HuH-7.5 (cell line): ENCODE data around the gene FER.
"Not testable (repeated sequence)": the region's sequence is repeated elsewhere in the genome, so short reads cannot be mapped to it uniquely, and the experiment has no call there.

Source experiments
- DNase-seq: peaks from one replicate; pipeline ENCODE4 v3.0.0; 2011; ENCODE audit warnings: low spot score

The FER gene

GRCh38 chr5:108747774-108748400, at the start of gene FER:
Gene FER, plus strand, starts transcription at chr5:108747897. Its CDS starts 50,286 bp downstream, at chr5:108798183.
- DNase-seq: no peak

- DNase-seq: not testable (repeated sequence)
These were observed 47.3 kb upstream of the FER start for GRCh38 chr5:108700388-108700787.

GRCh38 chr5:108700930-108701329, 46.8 kb upstream of the FER start:
- DNase-seq: no peak

- DNase-seq: no peak
These were observed 45.2 kb upstream of the FER start for GRCh38 chr5:108702546-108702945.

GRCh38 chr5:108703313-108703712, 44.4 kb upstream of the FER start:
- DNase-seq: no peak

GRCh38 chr5:108707141-108707540, 40.6 kb upstream of the FER start:
- no peak for DNase-seq

- DNase-seq: no peak
These were observed 35.8 kb upstream of the FER start for GRCh38 chr5:108711898-108712297.

GRCh38 chr5:108715408-108715807, 32.3 kb upstream of the FER start:
- no peak for DNase-seq

GRCh38 chr5:108720391-108720790, 27.3 kb upstream of the FER start:
- no peak for DNase-seq

- DNase-seq: no peak
These were observed 21.1 kb upstream of the FER start for GRCh38 chr5:108726446-108727235.

- no peak for DNase-seq
These were observed 20.5 kb upstream of the FER start for GRCh38 chr5:108727236-108727650.

GRCh38 chr5:108727651-108728565, 19.8 kb upstream of the FER start:
- DNase-seq: peak; percentile 65

GRCh38 chr5:108728566-108729241, 19.0 kb upstream of the FER start:
- no peak for DNase-seq

- no peak for DNase-seq
These were observed 18.5 kb upstream of the FER start for GRCh38 chr5:108729242-108729615.

- DNase-seq: no peak
These were observed 16.9 kb upstream of the FER start for GRCh38 chr5:108730617-108731340.

GRCh38 chr5:108735790-108736189, 11.9 kb upstream of the FER start:
- DNase-seq: no peak

GRCh38 chr5:108736855-108737254, 10.8 kb upstream of the FER start:
- no peak for DNase-seq

- no peak for DNase-seq
These were observed 8.3 kb upstream of the FER start for GRCh38 chr5:108739376-108739775.

- DNase-seq: no peak
These were observed 7.8 kb upstream of the FER start for GRCh38 chr5:108739906-108740305.

- DNase-seq: no peak
These were observed 4.4 kb upstream of the FER start for GRCh38 chr5:108743319-108743718.

- no peak for DNase-seq
These were observed 3.9 kb upstream of the FER start for GRCh38 chr5:108743846-108744245.
